ENCODE results near the gene ETV4. TPM values are rescaled to one million over a fixed set of nuclear protein-coding genes. Genes with fewer than 3 reads are reported as not detected.

ETV4 gene
- total RNA-seq, 4 donors from 2014 or later: 3.7 to 11.1 (median 6.9) TPM

DNA sequence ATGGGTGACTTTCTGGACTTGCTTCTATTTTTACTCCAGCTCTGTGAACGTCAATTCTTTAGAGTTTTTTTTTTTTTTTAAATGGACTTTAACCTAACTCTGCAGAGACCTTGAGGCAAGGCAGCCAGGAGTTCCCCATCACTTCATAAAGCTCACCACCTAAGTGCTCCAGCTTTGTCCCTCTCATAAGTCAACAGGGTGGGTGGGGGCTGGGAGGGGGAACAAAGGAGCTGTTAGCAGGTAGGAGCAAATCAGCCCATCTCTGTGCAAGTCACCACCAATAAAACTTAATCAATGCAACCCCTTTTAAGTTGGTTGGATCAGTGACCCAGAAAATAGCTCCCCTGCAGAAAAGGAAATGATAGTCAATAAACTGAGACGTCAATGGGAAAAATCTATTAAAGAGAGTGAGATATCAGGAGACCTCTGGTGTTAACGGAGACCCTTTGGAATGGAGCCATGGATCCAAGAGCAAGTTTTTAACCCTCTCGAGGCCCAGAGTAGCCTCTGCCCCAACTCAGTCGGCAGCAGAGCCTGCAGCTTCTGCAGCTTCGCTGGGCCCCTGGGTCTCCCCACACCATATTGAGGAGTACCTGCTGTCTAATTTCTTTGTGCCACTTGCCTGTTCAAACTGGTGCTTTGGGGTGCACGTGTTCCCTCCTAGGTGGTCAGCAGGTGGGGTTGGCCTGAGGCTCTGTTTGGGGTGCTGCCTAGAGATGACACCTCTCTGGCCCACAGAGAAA lies 27.6 kb upstream of the ETV4 start:
- Histone ChIP-seq H3K4me3 (no peak overlapping the region), H3K9me3 (no peaks in the 10 kb centered on the region), H3K4me1 (peaks cover under 1 to 17% (median 5%) of the 10 kb centered on the region in 3 donors), H3K36me3 (no peaks in the 10 kb centered on the region), H3K27me3 (no peaks in the 10 kb centered on the region), H3K27ac (no peak overlapping the region)
- no peak for DNase-seq
- TF ChIP-seq CTCF (IDR thresholded peaks at IDR 0.05) (no peak), POLR2A (IDR thresholded peaks at IDR 0.05) (no peak)
- intact Hi-C loops (cut with DNase I): loop anchor here (2.0 kb wide), 1 partner anchor 103 kb away; no protein-coding TSS in a partner anchor
- WGBS, 2 donors: 33 to 62% methylated on average over 6 of the region's 7 CpGs

DNA sequence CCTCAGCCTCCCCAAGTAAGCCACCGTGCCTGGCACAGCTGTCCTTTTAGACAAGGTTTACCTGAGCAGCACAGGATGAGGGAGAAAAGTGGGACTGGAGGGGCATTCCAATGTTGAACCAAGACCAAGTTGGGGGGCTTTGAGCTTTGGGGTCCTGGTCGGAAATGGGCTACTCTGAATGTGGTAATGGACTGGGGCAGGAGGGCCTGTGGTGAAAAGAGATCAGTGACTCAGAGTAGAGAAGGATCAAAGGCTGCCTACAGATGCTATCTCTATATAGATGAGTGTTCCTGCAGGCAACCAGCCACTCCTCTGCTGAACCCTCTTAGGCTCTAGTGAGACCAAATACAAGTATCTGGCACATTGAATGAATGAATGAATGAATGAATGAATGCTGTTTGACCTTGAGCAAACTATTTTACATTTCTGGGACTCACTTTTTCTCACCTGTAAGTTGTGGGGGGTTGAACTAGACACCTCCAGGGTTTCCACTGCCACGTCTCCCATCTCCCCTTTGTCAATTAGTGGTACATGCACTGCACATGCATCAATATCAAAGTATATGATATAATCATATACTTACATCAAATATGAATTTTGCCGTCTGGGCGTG lies 26.3 kb upstream of the ETV4 start:
- H3K36me3 ChIP-seq: no peaks in the 10 kb centered on the region

GRCh38 chr17:43570518-43570928 lies 24.4 kb upstream of the ETV4 start:
- 64 to 84% methylated on average over 3 of the region's 3 CpGs for WGBS, 2 donors
- DNase-seq: no peak

More for the DNA sequence above, 26.3 kb upstream of the ETV4 start:
- no peak overlapping the region for H3K4me3 ChIP-seq
- intact Hi-C loops (cut with DNase I): no loop called here
- H3K9me3 ChIP-seq: no peaks in the 10 kb centered on the region
- no peak for TF ChIP-seq CTCF (IDR thresholded peaks at IDR 0.05)
- no peak for TF ChIP-seq POLR2A (IDR thresholded peaks at IDR 0.05)
- WGBS, 2 donors: 50 to 85% methylated on average over 3 to 5 of the region's 5 CpGs
- peaks cover 0 to 4% (median 0%) of the 10 kb centered on the region in 3 donors for H3K4me1 ChIP-seq
- no peaks in the 10 kb centered on the region for H3K27me3 ChIP-seq
- no peak overlapping the region for H3K27ac ChIP-seq
- DNase-seq: no peak

GRCh38 chr17:43568506-43569082 lies 22.5 kb upstream of the ETV4 start:
- Histone ChIP-seq H3K4me3 (no peak overlapping the region), H3K4me1 (peaks cover 0 to 4% (median 0%) of the 10 kb centered on the region in 3 donors), H3K36me3 (no peaks in the 10 kb centered on the region), H3K27me3 (no peaks in the 10 kb centered on the region), H3K9me3 (no peaks in the 10 kb centered on the region), H3K27ac (no peak overlapping the region)
- intact Hi-C loops (cut with DNase I): no loop called here
- TF ChIP-seq CTCF (IDR thresholded peaks at IDR 0.05) (no peak), POLR2A (IDR thresholded peaks at IDR 0.05) (no peak)
- WGBS, 2 donors: 82 to 94% methylated on average over 5 of the region's 5 CpGs
- no peak for DNase-seq

More at GRCh38 chr17:43570518-43570928, 24.4 kb upstream of the ETV4 start:
- intact Hi-C loops (cut with DNase I): no loop called here
- no peaks in the 10 kb centered on the region for H3K36me3 ChIP-seq
- no peaks in the 10 kb centered on the region for H3K9me3 ChIP-seq
- no peak overlapping the region for H3K27ac ChIP-seq
- H3K4me3 ChIP-seq: no peak overlapping the region
- H3K4me1 ChIP-seq: peaks cover 0 to 3% (median 0%) of the 10 kb centered on the region in 3 donors
- no peaks in the 10 kb centered on the region for H3K27me3 ChIP-seq
- no peak for TF ChIP-seq CTCF (IDR thresholded peaks at IDR 0.05)
- no peak for TF ChIP-seq POLR2A (IDR thresholded peaks at IDR 0.05)

Data from esophagus squamous epithelium (tissue), 5 donors.